Measurements from ENCODE around the gene DDN.

Gene DDN

GRCh38 chr12:48961801-48962200 is 37.4 kb downstream of the DDN start:
- no peak for DNase-seq

GRCh38 chr12:48961331-48961730 is 37.8 kb downstream of the DDN start:
- DNase-seq = no peak

GRCh38 chr12:48960834-48961233 is 38.3 kb downstream of the DDN start:
- no peak for DNase-seq

- DNase-seq = no peak
Measured at GRCh38 chr12:48958049-48958388, 41.2 kb downstream of the DDN start.

GRCh38 chr12:48957141-48958048 is 41.8 kb downstream of the DDN start, which contains the start of gene ARF3:
ARF3 (minus strand) TSS chr12:48957487; CDS start chr12:48941095, 16,392 bp downstream.
- DNase-seq = peak; percentile 98

GRCh38 chr12:48956279-48957140 is 42.7 kb downstream of the DDN start:
- DNase-seq = peak; percentile 84

- no peak for DNase-seq
Measured at GRCh38 chr12:48954841-48955501, 44.2 kb downstream of the DDN start.

GRCh38 chr12:48954061-48954460 is 45.1 kb downstream of the DDN start:
- DNase-seq = no peak

- DNase-seq = no peak
Measured at GRCh38 chr12:48952691-48953090, 46.5 kb downstream of the DDN start.

GRCh38 chr12:48947727-48948126 is 51.4 kb downstream of the DDN start:
- no peak for DNase-seq

- no peak for DNase-seq
Measured at GRCh38 chr12:48946943-48947342, 52.2 kb downstream of the DDN start.

- no peak for DNase-seq
Measured at GRCh38 chr12:48946205-48946604, 53.0 kb downstream of the DDN start.
